Upper lobe of right lung (tissue), 1 donor: ENCODE measurements around the gene CLEC18C. TPM values are rescaled to one million over a fixed set of nuclear protein-coding genes. Genes with fewer than 3 reads are reported as not detected.

Source experiments
- ATAC-seq: fragments of 200-7000 bp; cut with Tn5 transposase; one replicate; pipeline ENCODE4 v1.9.1; 2020; ENCODE audit warnings: mild to moderate bottlenecking, moderate library complexity
- DNase-seq: peaks from one replicate; pipeline ENCODE4 v3.0.0-alpha.2; 2020
- H3K27ac ChIP-seq: fragments of 200-600 bp; one replicate; pipeline ENCODE4 v1.8.0; 2022
- H3K27me3 ChIP-seq: fragments of 200-600 bp; one replicate; pipeline ENCODE4 v1.8.0; 2022; ENCODE audit warnings: mild to moderate bottlenecking
- H3K36me3 ChIP-seq: fragments of 200-600 bp; one replicate; pipeline ENCODE4 v1.8.0; 2022
- H3K4me1 ChIP-seq: fragments of 200-600 bp; one replicate; pipeline ENCODE4 v1.8.0; 2022
- H3K4me3 ChIP-seq: fragments of 200-600 bp; one replicate; pipeline ENCODE4 v1.8.0; 2022; ENCODE audit warnings: mild to moderate bottlenecking
- H3K9me3 ChIP-seq: fragments of 200-600 bp; one replicate; pipeline ENCODE4 v1.8.0; 2022
- CTCF ChIP-seq: fragments of 200-600 bp; IDR thresholded peaks from one replicate; pipeline ENCODE4 v1.8.0; 2022; ENCODE audit warnings: antibody characterized with exemption
- intact Hi-C: fragments of 100-400 bp; cut with DNase I; formaldehyde crosslinking; loops from one replicate; pipeline ENCODE4 v1.11.0; 2022
- total RNA-seq: library from RNA; stranded (reverse); fragmentation: NEBNext Ultra II Directional; extraction: Animal tissue kit (Norgen Biotek cat#: 25700); gene quantifications from one replicate; pipeline ENCODE4 v1.2.1, GENCODE V29; 2021
- donor health status: DM: no; HTN: yes; CAD: no; lungs with severe emphysema.

Gene CLEC18C
- total RNA-seq, 1 donor from 2014 or later: not detected

GRCh38 chr16:70157477-70158260 lies 15.9 kb upstream of the CLEC18C start:
- peaks cover 100% of the 10 kb centered on the region for H3K36me3 ChIP-seq
- ATAC-seq (no peak), DNase-seq (no peak)
- intact Hi-C loops: no loop called here
- TF ChIP-seq CTCF: no peak
- no peak overlapping the region for H3K27ac ChIP-seq
- H3K27me3 ChIP-seq: no peaks in the 10 kb centered on the region
- H3K9me3 ChIP-seq: no peaks in the 10 kb centered on the region
- H3K4me3 ChIP-seq: no peak overlapping the region
- H3K4me1 ChIP-seq: no peaks in the 10 kb centered on the region

GRCh38 chr16:70158261-70158939 lies 15.2 kb upstream of the CLEC18C start:
- Histone ChIP-seq H3K4me1 (no peaks in the 10 kb centered on the region), H3K27ac (no peak overlapping the region), H3K36me3 (peaks cover 96% of the 10 kb centered on the region), H3K9me3 (no peaks in the 10 kb centered on the region), H3K27me3 (no peaks in the 10 kb centered on the region), H3K4me3 (no peak overlapping the region)
- TF ChIP-seq CTCF: no peak
- ATAC-seq (no peak), DNase-seq (no peak)
- intact Hi-C loops: no loop called here

- Histone ChIP-seq H3K4me1 (no peaks in the 10 kb centered on the region), H3K4me3 (no peak overlapping the region), H3K27me3 (no peaks in the 10 kb centered on the region), H3K36me3 (peaks cover 84% of the 10 kb centered on the region), H3K9me3 (no peaks in the 10 kb centered on the region), H3K27ac (no peak overlapping the region)
- TF ChIP-seq CTCF: no peak
- no peak for ATAC-seq
- DNase-seq: no peak
- intact Hi-C loops: no loop called here
These were observed 13.9 kb upstream of the CLEC18C start for GRCh38 chr16:70159355-70160348.

DNA sequence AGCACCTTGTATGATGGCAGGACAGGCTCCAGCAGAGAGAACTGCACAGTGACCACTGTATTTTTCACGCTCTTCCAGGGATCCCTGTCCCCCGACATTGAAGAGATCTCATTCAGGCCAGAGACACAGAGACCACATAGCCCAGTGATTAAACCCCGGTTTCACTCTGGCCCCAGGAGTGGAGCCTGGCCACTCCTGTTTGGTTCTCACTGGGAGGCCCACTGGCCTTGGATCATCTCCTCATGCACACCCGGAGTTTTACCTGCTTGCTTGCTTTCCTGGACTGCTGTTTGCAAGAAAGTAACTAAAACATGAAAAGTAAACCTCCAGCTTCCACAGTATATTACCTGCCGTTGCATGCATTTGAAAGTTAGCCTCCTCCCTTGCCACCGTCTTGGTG lies 13.2 kb upstream of the CLEC18C start:
- Histone ChIP-seq H3K27ac (no peak overlapping the region), H3K36me3 (peaks cover 76% of the 10 kb centered on the region), H3K27me3 (no peaks in the 10 kb centered on the region), H3K4me3 (no peak overlapping the region), H3K9me3 (no peaks in the 10 kb centered on the region), H3K4me1 (no peaks in the 10 kb centered on the region)
- no peak for ATAC-seq
- DNase-seq: no peak
- intact Hi-C loops: no loop called here
- TF ChIP-seq CTCF: no peak

DNA sequence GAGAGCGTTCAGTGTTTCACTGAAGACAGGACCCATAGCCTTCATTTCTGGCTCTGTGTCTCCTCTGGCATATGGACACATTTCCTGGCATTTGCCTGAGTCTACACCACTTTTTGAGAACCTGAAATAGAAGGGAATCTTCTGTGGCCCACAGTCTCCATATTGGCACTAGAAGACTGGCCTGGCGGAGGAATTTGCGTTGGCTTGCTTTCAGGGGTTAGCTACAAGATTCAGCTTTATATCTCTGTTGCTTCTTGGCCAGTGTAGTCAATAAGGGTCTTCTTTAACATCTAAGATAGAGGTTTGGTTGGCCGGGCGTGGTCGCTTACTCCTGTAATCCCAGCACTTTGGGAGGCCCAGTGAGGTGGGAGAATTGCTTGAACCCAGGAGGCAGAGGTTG lies 12.8 kb upstream of the CLEC18C start:
- TF ChIP-seq CTCF: no peak
- H3K27me3 ChIP-seq: no peaks in the 10 kb centered on the region
- ATAC-seq (no peak), DNase-seq (no peak)
- H3K27ac ChIP-seq: no peak overlapping the region
- no peaks in the 10 kb centered on the region for H3K4me1 ChIP-seq
- peaks cover 72% of the 10 kb centered on the region for H3K36me3 ChIP-seq
- intact Hi-C loops: no loop called here
- no peak overlapping the region for H3K4me3 ChIP-seq
- no peaks in the 10 kb centered on the region for H3K9me3 ChIP-seq
